Urinary bladder (tissue), 4 donors: ENCODE results near the gene BANP. TPM values are rescaled to one million over a fixed set of nuclear protein-coding genes. Genes with fewer than 3 reads are reported as not detected.
"Not testable (repeated sequence)": the region's sequence is repeated elsewhere in the genome, so short reads cannot be mapped to it uniquely, and the experiment has no call there.

Experiments
- DNase-seq: peaks from one replicate; pipeline ENCODE4 v3.0.0-alpha.2; 2015; ENCODE audit errors: extremely low spot score
- H3K27ac ChIP-seq: one replicate; pipeline ENCODE4 v1.5.1; 2013; ENCODE audit warnings: low read depth, mild to moderate bottlenecking, moderate library complexity
- H3K36me3 ChIP-seq: one replicate; pipeline ENCODE4 v1.6.1; 2013; ENCODE audit warnings: mild to moderate bottlenecking, moderate library complexity; ENCODE audit not compliant: insufficient read depth
- H3K4me1 ChIP-seq: one replicate; pipeline ENCODE4 v1.6.1; 2013; ENCODE audit warnings: mild to moderate bottlenecking, moderate library complexity; ENCODE audit not compliant: insufficient read depth
- H3K4me3 ChIP-seq: one replicate; pipeline ENCODE4 v1.5.1; 2013; ENCODE audit warnings: low read depth, low read length
- WGBS: extraction: QIAGEN DNeasy Blood & Tissue Kit; methylation state at CpG from one replicate; pipeline ENCODE4 v1.1.7; 2013; 5-methylcytosine and 5-hydroxymethylcytosine counted together
- polyA plus RNA-seq: library from polyadenylated mRNA; stranded (reverse); fragments of 200-250 nt; gene quantifications from one replicate; pipeline ENCODE4 v1.2.3, GENCODE V29; 2013
- total RNA-seq: library from RNA; depleted of rRNA; stranded (reverse); fragments of >200 nt; gene quantifications from one replicate; pipeline ENCODE4 v1.2.3, GENCODE V29; 2014
- donor health status: healthy with polysubstance abuse.
- donor health status: healthy.

BANP gene
- total and polyA plus RNA-seq, 2 donors = 13.8 to 36.6 TPM

DNA sequence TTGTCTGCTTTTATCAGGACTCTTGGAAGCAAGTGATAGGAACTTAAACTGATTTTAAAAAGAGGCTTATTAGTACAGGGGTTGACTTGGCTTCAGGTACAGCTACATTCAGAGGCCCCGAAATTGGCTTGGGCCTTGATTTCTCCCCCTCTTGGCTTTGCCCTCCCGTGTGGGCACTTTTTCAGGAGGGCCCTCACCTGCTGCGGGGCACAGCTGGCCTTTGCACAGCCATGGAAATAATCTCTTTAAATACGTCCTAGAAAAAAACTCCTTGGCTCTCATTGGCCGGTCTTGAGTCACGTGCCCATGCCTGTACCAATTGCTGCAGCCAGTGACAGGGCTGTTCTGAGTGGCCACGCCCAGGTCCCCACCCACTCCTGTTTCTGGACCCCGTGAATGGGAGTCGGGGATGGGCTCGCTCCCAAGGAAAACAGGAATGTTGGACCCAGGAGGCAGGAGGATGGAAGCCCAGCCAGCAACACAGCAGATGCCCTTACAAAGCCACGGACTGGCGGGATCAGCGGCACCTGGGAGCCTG lies 29.9 kb upstream of the BANP start:
- Histone ChIP-seq H3K36me3 (no peaks in the 10 kb centered on the region), H3K4me1 (no peaks in the 10 kb centered on the region), H3K27ac (no peak overlapping the region), H3K4me3 (no peak overlapping the region)
- WGBS = 78% methylated on average over 13 of the region's 13 CpGs
- no peak for DNase-seq

DNA sequence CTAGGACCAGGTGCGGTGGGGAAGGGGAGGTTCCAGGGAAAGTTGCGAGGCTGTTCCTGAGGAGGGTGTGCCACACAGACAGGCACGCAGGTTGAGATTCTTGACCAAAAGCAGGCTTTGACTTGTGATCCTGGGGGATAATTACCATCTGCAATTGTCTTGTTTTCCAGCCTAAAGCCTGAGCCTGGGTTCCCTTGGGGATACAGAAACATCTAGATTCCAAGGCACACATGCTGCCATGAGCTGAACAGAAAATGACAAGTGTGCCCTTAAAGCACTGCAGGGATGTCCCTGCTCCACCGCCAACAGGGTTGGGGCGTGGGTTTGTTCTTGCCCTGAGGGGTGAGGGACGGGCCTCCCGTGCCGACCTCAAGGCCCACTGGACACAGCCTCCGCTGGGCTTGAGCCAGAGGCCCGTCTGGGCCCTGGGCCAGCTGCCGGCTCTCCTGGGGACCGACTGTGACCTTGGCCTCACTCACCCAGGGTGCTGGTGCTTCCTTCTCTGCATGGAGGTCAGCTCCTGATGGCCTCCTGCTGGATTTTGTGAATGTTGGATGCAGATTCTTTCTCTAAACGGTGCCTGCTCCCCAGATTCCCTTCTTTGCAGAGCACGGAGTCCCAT lies 28.9 kb upstream of the BANP start:
- H3K27ac ChIP-seq = no peak overlapping the region
- no peak overlapping the region for H3K4me3 ChIP-seq
- no peaks in the 10 kb centered on the region for H3K36me3 ChIP-seq
- H3K4me1 ChIP-seq = no peaks in the 10 kb centered on the region
- DNase-seq = no peak
- WGBS = 71% methylated on average over 14 of the region's 14 CpGs

DNA sequence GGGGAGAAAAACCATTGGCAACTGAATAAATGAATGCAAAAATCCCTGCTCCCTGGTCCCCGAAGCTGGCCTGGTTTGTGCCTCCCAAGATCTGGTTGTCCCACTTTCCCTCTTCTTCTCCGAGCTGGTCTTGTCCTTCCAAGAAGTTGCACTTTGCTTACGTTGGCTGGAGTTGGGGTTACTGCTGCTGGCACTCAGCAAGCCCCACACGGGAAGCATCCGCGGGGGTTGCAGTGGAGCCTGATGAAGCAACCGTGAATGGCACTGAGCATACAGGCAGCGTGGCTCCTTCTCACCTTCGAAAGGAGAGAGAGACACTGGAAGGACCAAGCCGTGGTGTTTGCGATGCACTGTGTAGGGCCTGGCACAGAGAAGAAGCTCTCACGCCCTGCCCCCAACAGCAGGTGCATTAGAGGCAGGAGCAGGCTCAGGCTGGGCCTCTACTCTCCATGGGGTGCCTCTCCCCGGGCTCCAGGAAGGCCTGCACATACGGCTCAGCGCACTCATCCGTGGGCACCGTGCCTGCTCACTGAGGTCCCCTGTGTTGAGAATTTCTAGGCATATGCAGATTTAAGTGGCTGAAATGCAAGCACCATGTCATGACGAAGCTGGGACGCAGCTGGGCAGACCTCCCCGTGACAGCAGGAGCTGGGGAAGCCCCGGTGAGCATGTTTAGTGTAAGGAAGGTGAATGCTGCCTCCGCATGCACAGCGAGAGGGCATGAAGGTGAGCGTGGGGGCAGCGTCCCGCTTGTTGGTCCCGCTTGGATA lies 27.0 kb upstream of the BANP start:
- no peak overlapping the region for H3K4me3 ChIP-seq
- WGBS = 74% methylated on average over 27 of the region's 27 CpGs
- H3K4me1 ChIP-seq = no peaks in the 10 kb centered on the region
- no peaks in the 10 kb centered on the region for H3K36me3 ChIP-seq
- no peak overlapping the region for H3K27ac ChIP-seq
- DNase-seq = no peak

DNA sequence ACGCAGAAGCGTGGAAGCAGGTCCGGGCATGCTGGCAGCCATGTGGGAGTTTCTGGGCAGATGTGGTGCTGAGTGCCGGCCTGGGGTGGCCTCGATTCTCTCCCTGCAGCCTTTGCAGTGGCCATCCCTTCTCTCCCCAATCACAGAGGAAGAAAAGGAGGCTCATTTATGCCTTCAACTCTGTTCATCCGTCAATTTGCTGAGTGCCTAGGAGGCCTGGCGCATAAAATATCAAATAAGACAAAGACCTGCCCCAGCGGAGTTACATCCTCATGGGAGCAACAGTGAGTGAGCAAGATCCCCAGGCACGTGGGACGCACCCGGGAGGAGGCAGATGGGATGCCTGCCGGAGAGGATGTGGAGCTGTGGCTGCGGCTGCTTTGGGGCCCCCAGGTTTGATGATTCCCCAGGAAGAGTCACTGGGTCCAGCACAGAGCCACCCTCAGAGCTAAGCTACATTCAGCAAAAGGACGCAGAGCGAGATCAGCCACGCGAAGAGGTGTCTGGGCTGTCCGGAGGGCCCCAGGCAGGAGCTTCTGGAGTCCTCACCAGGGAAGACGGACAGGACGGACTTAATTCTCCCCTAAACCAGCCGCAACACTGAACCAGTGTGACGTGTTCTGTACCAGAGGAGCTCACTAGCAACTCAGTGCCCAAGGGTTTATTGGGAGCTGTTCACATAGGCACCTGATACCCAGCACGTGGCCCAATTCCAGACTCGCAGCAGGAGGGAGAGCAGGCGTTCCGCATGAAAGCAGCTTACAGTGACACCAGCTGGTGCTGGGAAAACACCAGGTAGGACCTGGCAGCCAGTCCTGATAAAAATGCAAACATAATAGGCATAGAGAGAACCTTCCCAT lies 26.2 kb upstream of the BANP start:
- no peak for DNase-seq
- no peaks in the 10 kb centered on the region for H3K4me1 ChIP-seq
- H3K36me3 ChIP-seq = no peaks in the 10 kb centered on the region
- no peak overlapping the region for H3K27ac ChIP-seq
- no peak overlapping the region for H3K4me3 ChIP-seq
- 73% methylated on average over 26 of the region's 26 CpGs for WGBS

DNA sequence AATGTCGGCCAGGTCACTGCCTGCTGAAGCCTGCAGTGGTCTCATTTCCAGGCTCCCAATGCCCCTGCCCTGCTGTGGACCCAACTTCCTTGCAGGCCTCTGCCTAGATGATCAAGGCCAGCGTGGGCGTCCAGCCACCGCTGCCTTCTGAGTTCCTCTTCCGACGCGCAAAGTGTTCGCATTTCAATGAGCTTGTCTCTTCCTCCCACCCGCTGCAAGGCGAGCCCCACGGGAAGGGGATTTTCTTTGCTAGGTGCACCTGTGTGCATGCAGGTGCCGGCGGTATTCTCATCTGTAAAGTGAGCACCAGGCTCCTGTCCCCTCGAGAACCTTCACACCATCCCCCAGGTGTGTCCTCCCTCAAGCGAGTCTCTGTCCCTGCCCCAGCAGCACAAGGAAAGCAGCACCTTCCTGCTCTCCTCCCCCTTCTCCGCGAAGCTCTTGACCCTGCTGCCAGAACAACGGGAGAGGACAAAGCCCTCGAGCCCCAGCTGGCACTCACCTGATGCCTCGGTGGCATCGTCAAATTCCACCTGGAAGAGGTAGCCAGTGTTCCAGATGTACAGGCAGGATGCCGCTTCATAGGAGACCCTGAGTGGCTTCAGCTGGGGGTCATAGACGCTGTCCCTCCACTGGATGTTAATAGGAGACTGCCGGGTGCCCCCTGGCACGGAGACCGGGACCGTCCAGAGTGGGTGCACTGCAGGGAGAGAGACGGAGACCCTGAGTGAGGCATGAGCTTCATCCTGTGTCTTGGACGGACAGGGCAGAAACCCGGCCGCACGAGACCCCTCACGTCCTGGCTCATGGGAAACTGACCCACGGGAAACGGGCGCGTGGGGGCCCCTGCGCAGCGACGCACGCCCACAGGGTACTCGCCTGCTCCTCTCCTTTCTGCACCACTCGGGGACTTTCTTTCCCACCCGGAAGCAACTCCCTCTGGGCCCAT lies 24.7 kb upstream of the BANP start:
- WGBS = 75% methylated on average over 44 of the region's 44 CpGs
- no peak overlapping the region for H3K4me3 ChIP-seq
- DNase-seq = no peak
- no peaks in the 10 kb centered on the region for H3K4me1 ChIP-seq
- H3K36me3 ChIP-seq = no peaks in the 10 kb centered on the region
- no peak overlapping the region for H3K27ac ChIP-seq

DNA sequence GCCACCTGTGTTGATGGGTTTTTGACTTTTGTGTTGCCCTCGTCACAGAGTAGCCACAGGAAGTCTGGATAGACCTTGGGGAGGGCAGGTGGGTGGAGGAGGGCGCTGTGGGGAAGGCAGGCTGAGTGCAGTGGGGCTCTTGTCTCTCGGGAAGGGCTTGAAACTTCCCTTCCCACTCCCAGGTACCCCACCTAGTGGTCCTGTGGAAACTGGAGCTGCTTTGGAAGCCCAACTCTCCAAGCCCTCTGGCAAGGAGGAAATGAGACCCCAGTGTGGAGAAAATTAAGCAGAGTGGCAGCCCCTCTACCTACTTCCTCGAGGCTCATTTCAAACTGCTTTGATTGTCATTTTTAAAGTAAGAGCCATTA lies 24.1 kb upstream of the BANP start:
- no peak for DNase-seq
- Histone ChIP-seq H3K27ac (no peak overlapping the region), H3K36me3 (no peaks in the 10 kb centered on the region), H3K4me3 (no peak overlapping the region), H3K4me1 (no peaks in the 10 kb centered on the region)
- WGBS = 38% methylated on average over 4 of the region's 4 CpGs

DNA sequence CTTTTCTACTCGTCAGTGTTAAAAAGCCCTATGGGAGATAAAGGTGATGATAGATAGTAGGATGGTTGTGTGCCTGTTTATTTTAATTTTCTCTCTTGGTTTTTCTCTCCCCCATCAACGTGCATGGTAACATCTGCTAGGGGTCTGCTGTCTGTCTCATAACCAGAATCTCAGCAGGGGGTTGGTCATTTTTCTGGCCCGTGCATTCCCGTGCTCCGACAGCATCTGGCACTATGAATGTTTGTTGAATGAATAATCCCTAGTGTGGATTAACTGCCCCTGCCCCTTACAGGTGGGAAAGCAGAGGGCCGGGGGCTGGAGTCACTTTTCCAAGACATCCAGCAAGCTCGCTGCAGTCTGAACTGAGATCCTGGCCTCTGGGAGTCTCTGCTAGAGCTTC lies 21.2 kb upstream of the BANP start:
- no peak overlapping the region for H3K27ac ChIP-seq
- no peaks in the 10 kb centered on the region for H3K36me3 ChIP-seq
- 53% methylated on average over 7 of the region's 7 CpGs for WGBS
- DNase-seq = no peak
- H3K4me3 ChIP-seq = no peak overlapping the region
- no peaks in the 10 kb centered on the region for H3K4me1 ChIP-seq

DNA sequence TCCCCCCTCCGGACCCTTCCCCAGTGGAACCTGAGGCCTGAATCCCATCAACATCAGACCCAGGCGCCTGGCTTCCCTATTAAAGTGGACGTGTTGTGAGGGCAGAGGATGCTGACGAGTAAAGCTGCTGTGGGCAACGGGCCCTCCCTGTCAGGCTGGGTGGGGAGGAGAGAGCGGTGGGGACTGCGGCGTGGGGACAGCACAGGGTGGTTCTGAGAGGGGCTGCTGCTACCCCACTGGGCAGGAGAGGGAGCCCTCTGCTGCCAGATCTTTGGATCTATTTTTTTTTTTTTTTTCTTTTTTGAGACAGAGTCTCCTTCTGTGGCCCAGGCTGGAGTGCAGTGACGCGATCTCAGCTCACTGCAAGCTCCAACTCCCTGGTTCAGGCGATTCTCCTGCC lies 20.8 kb upstream of the BANP start:
- Histone ChIP-seq H3K4me3 (no peak overlapping the region), H3K36me3 (no peaks in the 10 kb centered on the region), H3K27ac (no peak overlapping the region), H3K4me1 (no peaks in the 10 kb centered on the region)
- 50% methylated on average over 11 of the region's 11 CpGs for WGBS
- DNase-seq = no peak

DNA sequence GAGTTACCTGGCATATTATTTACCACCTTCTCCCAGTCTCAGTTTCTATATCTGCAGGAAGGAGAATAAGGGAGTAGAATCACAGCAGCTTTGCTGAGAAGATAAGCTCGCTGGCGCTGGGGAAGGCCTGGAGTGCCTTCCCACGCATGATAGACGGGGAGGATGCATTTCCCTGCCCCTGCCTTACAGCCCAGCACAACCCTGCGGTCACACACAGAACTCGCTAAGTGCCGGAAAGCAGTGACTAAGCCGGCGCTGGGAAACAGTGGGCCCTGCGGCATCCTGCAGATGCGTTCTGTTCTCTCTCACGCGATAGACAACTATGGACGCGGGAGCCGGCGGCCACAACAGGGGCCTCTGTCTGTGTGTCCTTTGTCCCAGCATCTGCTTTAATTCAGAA lies 19.7 kb upstream of the BANP start:
- Histone ChIP-seq H3K4me3 (no peak overlapping the region), H3K36me3 (no peaks in the 10 kb centered on the region), H3K4me1 (no peaks in the 10 kb centered on the region), H3K27ac (no peak overlapping the region)
- 86% methylated on average over 17 of the region's 17 CpGs for WGBS
- no peak for DNase-seq

DNA sequence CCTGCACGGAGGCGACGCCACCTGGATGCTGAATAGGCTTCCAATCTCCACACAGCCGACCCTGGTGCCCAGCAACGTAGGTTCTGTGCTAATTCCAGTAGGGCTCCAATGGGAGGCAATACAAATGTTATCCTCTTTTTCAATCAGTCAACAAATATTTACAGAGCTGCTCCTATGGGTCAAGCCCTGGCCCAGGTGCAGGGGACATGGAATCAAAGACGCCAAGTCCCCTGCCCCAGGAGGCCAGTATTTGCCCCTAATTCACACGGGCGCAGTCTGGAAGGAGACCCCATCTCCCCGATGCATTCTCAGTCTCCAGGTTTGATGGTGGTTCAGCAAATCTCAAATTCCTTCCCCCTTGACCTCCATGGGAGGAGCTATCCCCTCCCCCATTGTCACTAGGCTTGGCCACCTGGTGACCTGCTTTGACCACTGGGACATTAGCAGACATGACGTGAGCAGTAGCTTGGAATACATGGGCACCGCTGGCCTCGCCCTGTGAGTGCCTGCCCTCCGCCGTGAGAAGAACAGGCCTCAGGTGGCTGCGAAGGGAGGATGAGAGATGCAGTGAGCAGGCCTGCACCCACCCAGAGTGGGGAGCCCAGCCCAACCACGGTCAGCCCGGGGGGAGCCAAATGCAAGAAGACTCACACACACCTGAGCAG lies 18.6 kb upstream of the BANP start:
- DNase-seq, H3K36me3 ChIP-seq, H3K4me3 ChIP-seq, H3K4me1 ChIP-seq, H3K27ac ChIP-seq: not testable (repeated sequence)
- 94% methylated on average over 17 of the region's 17 CpGs for WGBS

DNA sequence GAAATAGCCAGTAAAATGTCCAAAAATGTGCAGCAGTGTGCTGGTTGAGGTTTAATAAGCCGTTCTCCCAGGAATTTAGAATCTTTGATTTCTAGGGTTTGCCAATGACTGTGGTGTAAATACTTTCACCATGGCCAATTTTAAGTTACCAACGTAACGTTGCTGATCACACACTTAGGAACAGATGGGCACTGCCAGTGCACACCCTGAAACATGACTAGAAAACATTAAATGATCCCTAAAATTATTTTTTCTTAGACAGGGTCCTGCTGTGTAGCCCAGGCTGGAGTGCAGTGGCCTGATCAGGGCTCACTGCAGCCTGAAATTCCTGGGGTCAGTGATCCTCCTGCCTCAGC lies 18.1 kb upstream of the BANP start:
- Histone ChIP-seq H3K27ac (no peak overlapping the region), H3K36me3 (no peaks in the 10 kb centered on the region), H3K4me3 (no peak overlapping the region), H3K4me1 (no peaks in the 10 kb centered on the region)
- no peak for DNase-seq
- WGBS = 94% methylated on average over 3 of the region's 3 CpGs

DNA sequence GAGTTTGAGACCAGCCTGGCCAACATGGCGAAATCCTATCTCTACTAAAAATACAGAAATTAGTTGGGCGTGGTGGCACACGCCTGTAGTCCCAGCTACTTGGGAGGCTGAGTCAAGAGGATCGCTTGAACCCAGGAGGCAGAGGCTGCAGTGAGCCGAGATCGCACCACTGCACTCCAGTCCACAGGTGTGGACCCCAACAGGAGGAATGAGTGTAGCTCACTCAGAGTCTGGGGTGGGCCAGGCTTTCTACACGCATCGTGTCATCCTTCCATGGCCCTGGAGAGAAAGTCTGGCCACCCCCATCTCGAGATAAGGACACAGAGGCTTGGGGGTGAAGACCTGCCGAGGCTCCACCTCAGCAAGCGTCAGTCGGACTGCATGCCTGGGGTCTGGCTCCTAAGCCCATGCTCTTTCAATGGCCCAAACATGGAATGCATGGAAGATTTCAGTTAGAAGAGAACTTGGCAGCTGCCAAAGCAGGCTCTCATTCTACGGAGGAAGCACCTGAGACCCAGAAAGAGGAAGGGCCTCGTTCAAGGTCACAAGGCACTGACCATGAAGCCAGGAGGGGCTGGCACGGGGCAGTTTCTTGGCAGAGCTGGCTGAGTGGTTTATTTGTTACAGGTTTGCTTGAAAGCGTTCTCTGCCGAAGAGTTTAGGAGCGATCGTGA lies 16.3 kb upstream of the BANP start:
- not testable (repeated sequence) for H3K36me3 ChIP-seq, DNase-seq, H3K27ac ChIP-seq, H3K4me3 ChIP-seq, H3K4me1 ChIP-seq
- WGBS = 84% methylated on average over 19 of the region's 19 CpGs
